Ureter (tissue), 1 donor: Measurements from ENCODE around the gene CAVIN2. TPM values are rescaled to one million over a fixed set of nuclear protein-coding genes. Genes with fewer than 3 reads are reported as not detected.

Experiments used
- DNase-seq: peaks from one replicate; pipeline ENCODE4 v3.0.0-alpha.2; 2020; ENCODE audit warnings: low spot score
- total RNA-seq: library from RNA; stranded (reverse); gene quantifications from one replicate; pipeline ENCODE4 v1.2.4, GENCODE V29; 2023
- donor health status: DM: yes; HTN: yes; CAD: no.

Gene CAVIN2
- 52.4 TPM for total RNA-seq

- DNase-seq, result peak; percentile 73
Measured at GRCh38 chr2:191846515-191847476, at the start of gene CAVIN2. Gene CAVIN2 (minus strand): TSS chr2:191847088. CDS start chr2:191846925, 163 bp downstream.

- no peak for DNase-seq
Measured at GRCh38 chr2:191895743-191896142, 48.9 kb upstream of the CAVIN2 start.

GRCh38 chr2:191895195-191895594, 48.3 kb upstream of the CAVIN2 start:
- DNase-seq, result no peak

DNA sequence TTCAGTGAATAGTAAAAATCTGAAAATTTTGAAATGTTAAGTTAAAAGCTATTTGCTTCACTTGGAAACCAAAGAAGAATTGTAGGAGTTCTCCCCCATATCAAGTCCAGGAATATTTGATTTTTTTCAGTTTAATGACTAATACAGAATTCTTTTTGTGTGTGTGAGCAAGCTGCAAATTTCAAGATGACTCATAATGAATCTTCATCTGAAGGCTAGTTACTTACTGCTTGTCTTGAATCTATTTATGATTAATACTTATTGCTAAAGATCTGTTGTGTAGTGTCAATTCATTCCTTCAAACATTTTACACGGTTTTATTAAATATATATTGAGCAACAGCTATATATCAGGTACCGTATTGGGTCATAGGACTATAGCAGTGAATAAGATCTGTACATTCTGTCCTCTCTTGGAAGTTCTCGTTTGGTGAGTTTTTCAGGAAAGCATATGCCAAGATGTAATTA, 47.8 kb upstream of the CAVIN2 start:
- DNase-seq, result no peak

DNA sequence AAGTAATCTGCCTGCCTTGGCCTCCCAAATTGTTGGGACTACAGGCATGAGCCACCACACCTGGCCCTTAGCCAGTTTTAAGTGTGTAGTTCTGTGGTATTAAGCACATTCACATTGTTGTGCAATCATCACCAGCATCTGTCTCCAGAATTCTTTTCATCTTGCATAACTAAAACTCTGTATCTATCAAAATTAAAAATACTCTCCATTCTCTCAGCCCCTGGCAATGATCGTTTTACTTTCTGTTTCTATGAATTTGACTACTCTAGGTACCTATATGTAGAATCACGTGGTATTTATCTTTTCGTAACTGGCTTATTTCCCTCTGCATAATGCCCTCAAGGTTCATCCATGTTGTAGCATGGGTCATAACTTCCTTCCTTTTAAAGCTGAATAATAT, 45.5 kb upstream of the CAVIN2 start:
- DNase-seq, result no peak

DNA sequence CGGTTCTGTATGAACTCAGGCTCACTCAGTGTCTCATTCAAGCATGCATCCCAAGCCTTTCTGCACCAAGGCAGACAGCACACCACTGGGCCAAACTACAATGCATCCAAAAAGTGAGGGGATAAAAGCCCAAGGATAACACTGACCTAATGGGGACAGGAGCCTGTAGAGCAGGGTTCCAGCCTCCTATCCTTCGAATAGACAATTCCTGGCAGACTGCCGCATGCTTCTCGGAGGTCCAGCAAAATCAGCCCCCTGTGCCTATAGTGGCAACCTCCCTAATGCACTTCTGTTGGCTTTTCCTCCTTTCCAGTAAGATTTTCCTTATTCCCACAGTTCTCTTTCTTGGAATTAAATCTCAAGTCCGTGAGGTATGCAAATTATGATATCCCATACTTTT, 44.8 kb upstream of the CAVIN2 start:
- no peak for DNase-seq

DNA sequence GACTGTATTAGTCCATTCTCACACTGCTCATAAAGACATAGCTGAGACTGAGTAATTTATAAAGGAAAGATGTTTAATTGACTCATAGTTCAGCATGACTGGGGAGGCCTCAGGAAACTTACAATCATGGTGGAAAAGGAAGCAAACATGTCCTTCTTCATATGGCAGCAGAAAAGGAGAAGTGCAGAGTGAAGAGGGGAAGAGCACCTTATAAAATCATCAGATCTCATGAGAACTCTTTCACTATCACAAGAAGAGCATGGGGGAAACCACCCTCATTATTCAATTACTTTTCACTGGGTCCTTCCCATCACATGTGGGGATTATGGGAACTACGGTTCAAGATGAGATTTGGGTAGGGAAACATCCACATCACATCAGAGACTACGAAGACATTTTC, 43.0 kb upstream of the CAVIN2 start:
- DNase-seq, result no peak

- no peak for DNase-seq
Measured at GRCh38 chr2:191888400-191889166, 41.7 kb upstream of the CAVIN2 start.

DNA sequence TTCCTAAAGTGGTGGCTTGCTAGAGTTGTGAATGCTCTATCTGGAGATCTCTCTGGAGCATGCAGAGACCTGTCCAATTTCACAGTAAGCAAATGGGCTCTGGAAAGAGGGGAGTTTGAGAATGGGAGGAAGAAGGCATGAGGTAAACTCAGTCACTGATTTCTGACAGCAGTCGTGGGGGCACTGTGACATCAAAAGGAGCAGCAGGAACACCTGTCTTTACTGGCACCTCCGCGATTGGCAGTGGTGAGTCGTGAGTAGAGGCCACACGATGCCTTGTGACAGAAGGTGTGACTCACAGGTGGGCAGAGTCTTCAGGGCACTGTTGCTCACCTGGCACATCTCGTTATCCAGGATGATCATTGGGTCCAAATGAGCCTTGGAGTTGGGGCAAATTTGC, 38.8 kb upstream of the CAVIN2 start:
- DNase-seq, result no peak

GRCh38 chr2:191885098-191885497, 38.2 kb upstream of the CAVIN2 start:
- DNase-seq, result no peak

DNA sequence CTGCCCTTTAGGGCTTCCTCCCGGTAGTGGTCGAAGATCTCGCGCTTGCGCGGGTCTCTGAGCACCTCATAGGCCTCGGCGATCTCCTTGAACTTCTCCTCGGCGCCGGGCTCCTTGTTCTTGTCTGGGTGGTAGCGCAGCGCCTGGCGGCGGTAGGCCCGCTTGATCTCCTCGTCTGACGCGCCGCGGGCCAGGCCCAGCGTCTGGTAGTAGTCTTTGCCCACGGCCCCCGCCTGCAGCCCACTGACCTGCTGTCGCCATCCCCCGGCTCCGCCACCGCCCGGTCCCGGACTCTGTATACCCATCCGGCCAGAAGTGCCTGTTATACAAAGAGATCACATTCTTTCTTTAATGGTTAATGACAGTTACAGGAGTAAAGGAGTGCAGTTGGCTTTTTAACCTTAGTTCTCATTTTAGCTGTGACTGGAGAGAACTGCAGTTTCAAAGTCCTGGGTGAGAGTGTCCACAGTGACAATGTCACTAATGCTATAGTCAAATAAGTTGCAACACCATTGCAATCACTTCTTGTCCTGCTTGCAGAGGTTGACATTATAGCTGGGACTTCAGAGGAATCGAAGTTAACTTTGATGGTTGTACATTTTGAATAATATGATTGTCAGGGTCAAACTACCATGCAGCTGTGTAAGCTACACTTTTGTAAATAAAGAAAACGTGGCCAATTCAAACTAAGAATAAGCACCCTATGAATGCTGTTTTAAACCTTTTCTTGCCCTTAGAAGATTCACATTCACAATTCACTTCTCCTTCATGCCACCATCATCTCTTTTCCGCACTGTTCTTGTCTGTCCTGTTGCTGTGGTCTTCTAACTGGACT, 35.3 kb upstream of the CAVIN2 start:
- DNase-seq, result no peak

GRCh38 chr2:191878548-191879279, 31.8 kb upstream of the CAVIN2 start:
- no peak for DNase-seq

DNA sequence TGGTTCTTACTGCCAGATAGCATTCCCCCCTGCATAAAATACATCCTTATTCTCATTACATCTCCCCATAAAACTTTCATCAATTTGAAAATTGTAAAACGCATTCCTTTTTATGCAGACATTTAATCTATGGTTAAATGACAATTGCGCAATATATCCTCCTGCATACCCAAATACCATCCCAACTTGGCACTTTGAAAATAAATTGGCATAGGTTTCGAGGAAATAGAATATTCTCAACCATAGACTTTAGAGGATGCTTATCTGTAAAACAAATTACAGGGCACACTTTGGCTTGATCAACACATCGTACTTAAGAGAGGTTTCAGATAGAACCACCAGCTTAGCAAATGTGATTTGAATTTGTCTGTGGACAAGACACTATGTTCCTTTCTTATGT, 31.0 kb upstream of the CAVIN2 start:
- DNase-seq, result no peak

GRCh38 chr2:191875859-191876258, 29.0 kb upstream of the CAVIN2 start:
- no peak for DNase-seq

- no peak for DNase-seq
Measured at GRCh38 chr2:191870744-191871143, 23.9 kb upstream of the CAVIN2 start.

GRCh38 chr2:191869781-191870180, 22.9 kb upstream of the CAVIN2 start:
- no peak for DNase-seq

DNA sequence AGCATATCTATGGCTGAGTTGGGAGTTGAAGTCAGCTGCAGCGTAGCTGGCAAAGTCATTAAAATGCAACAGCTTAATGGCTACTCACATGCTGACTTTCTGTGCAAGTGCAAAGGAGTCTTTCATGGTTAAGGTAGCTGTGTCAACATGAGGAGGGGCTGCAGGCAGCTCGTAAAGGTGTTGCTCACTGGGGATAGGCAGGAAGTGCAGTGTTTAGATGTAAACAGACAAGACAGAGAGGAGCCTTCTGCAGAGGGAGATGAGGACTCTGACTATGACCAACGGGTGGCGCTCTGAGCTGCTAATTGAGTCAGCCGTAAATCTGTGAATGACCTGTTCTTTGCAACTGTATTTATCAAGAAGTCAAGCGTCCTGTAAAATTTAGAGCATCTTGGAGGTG, 22.3 kb upstream of the CAVIN2 start:
- no peak for DNase-seq

DNA sequence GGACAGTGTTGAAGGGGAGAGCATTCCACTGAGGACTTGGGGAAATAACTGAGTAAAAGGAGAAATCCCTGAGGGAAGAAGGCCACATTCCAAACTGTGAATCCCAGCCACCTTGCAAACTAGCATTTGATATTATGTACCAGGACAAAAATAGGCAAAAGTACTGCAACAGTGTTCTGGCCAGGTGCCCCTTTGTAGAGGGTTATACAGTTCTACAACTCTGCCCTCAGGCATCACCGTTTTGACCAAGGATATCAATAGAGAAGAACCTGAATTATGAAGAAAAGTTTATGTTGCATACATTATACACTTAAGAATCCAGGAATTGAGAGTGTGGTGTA, 20.6 kb upstream of the CAVIN2 start:
- DNase-seq, result no peak

DNA sequence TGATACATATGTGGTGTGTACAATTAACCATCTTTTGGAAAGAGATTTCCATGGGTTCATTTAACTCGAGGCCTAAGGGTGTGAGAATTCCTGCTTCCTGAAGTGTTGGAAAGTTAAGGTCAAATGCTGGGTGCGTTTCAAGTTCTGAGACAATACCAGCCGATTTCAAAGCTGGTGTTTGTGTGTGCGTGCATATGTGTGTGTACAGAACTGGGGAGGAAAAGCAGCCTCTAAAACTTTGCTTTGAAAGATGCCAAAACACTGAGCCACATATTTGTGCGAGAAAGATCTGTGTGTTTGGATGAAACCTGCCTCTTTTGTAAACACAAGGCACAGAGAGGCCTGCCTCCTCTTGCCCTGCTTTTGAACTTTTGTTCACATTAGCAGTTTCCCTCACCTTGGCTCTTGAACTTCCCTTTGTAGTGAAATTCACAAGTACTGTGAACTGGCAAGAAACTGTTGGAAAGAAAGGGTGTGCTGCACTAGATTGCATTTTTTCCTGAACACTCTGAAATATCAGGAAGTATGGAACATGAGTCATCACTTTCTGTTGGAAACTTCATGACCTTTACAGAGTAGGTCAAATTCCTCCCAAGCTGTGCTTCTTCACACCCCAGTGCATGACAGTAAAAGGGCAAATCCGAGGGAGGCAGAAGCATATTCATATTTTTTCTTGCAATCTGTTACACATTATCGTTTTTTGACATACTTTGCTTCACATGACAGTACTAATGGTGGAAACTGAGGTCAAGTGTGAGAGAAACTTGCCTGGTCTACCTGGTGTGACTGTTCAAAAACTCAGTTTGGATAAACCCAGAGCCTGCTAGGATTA, 20.0 kb upstream of the CAVIN2 start:
- DNase-seq, result peak; percentile 54

GRCh38 chr2:191866195-191866594, 19.3 kb upstream of the CAVIN2 start:
- DNase-seq, result no peak
